Motor neuron (in vitro differentiated cells): ENCODE results near the gene SALL2. TPM values are rescaled to one million over a fixed set of nuclear protein-coding genes. Genes with fewer than 3 reads are reported as not detected.

Experiments
- ATAC-seq, 8 experiments: fragments of 200-7000 bp; cut with Tn5 transposase; replicated peaks in 6 of 8; 2 replicates each; pipeline ENCODE4 v1.8.0; 2021; ENCODE audit warnings: mild to moderate bottlenecking in 8 of 8, moderate library complexity in 8 of 8
- H3K27ac ChIP-seq, 2 donors: fragments of 250-450 bp; sonication (Bioruptor Pico); 2 replicates each; pipeline ENCODE4 v1.9.0; 2021; ENCODE audit warnings: antibody characterized with exemption in 2 of 2, mild to moderate bottlenecking in 2 of 2, moderate library complexity in 1 of 2
- H3K4me1 ChIP-seq, 2 donors: fragments of 250-450 bp; sonication (Bioruptor Pico); replicated peaks in 1 of 2; 2 replicates each; pipeline ENCODE4 v1.6.1; 2021; ENCODE audit warnings: antibody characterized with exemption in 2 of 2, mild to moderate bottlenecking in 2 of 2, moderate library complexity in 1 of 2
- H3K4me3 ChIP-seq, 5 donors: fragments of 250-450 bp; sonication (Bioruptor Pico); 2 replicates each; pipeline ENCODE4 v1.9.0; 2021; ENCODE audit warnings: antibody characterized with exemption in 5 of 5, mild to moderate bottlenecking in 5 of 5, moderate library complexity in 4 of 5
- WGBS, 10 experiments: fragments of 450-650 bp; shearing (Covaris generic); methylation state at CpG; one replicate each; pipeline ENCODE4 v1.0.0; 2022; 5-methylcytosine and 5-hydroxymethylcytosine counted together
- in situ Hi-C, 9 experiments: fragments of 400-800 bp; cut with MboI; loops; one replicate each; pipeline ENCODE4 v1.15.0; 2021; ENCODE audit warnings: low sequenced_read_pairs in 9 of 9, low pct_unique_long_range_greater_than_20kb in 2 of 9; ENCODE audit not compliant: unreplicated experiment in 9 of 9
- total RNA-seq, 8 experiments: library from RNA; unstranded; fragments of 300-600 nt; gene quantifications; 2 replicates each; pipeline versions ENCODE4 v1.2.3 to v1.2.4, GENCODE V29; 2022

The SALL2 gene
- total RNA-seq, 8 experiments from 2014 or later, result 0.66 to 92.5 (median 37.5) TPM

GRCh38 chr14:21501568-21501967, 24.6 kb downstream of the SALL2 start:
- WGBS, 10 experiments, result 82 to 100% (median 100%) methylated on average over 1 to 4 of the region's 5 CpGs; no CpG with 5 or more reads in 5 of the 10 experiments
- Histone ChIP-seq H3K4me1 (no peaks in the 10 kb centered on the region), H3K27ac (no peak overlapping the region), H3K4me3 (no peak overlapping the region)
- no peak for ATAC-seq
- in situ Hi-C loops, result loop anchor here in 1 of 9 experiments (10.0 kb wide), 1 partner anchor 53 kb away; no protein-coding TSS in a partner anchor

- no peaks in the 10 kb centered on the region for H3K4me1 ChIP-seq
- 43 to 82% (median 57%) methylated on average over 2 to 5 of the region's 5 CpGs for WGBS, 10 experiments
- no peak overlapping the region for H3K4me3 ChIP-seq
- H3K27ac ChIP-seq, result no peak overlapping the region
- in situ Hi-C loops, result no loop called here
- ATAC-seq, result peak in 7 of 8 experiments; percentile 36 to 92 (median 68)
These were observed 27.3 kb downstream of the SALL2 start for GRCh38 chr14:21498540-21499526.

- Histone ChIP-seq H3K4me3 (no peak overlapping the region), H3K4me1 (no peaks in the 10 kb centered on the region), H3K27ac (no peak overlapping the region)
- no peak for ATAC-seq
- 80 to 100% (median 93%) methylated on average over 1 to 2 of the region's 2 CpGs; no CpG with 5 or more reads in 3 of the 10 experiments for WGBS, 10 experiments
- in situ Hi-C loops, result no loop called here
These were observed 29.7 kb downstream of the SALL2 start for GRCh38 chr14:21496453-21496852.

GRCh38 chr14:21494902-21495762, 31.0 kb downstream of the SALL2 start:
- in situ Hi-C loops, result no loop called here
- WGBS, 10 experiments, result 86 to 100% (median 100%) methylated on average over 1 of the region's 2 CpGs; no CpG with 5 or more reads in 6 of the 10 experiments
- no peak overlapping the region for H3K27ac ChIP-seq
- H3K4me3 ChIP-seq, result no peak overlapping the region
- H3K4me1 ChIP-seq, result no peaks in the 10 kb centered on the region
- no peak for ATAC-seq

- no peak overlapping the region for H3K4me3 ChIP-seq
- in situ Hi-C loops, result no loop called here
- no peak for ATAC-seq
- H3K4me1 ChIP-seq, result no peaks in the 10 kb centered on the region
- 85 to 100% (median 100%) methylated on average over 1 of the region's 1 CpG; no CpG with 5 or more reads in 2 of the 10 experiments for whole genome bisulfite sequencing, 10 experiments
- H3K27ac ChIP-seq, result no peak overlapping the region
These were observed 39.5 kb downstream of the SALL2 start for GRCh38 chr14:21486640-21487087.

- 0% methylated on average over 1 to 12 of the region's 49 CpGs; no CpG with 5 or more reads in 5 of the 10 experiments for WGBS, 10 experiments
- peak; percentile 96 to 99 (median 99) for ATAC-seq
- in situ Hi-C loops, result no loop called here
- Histone ChIP-seq H3K4me3 (peak within 1 kb of the TSS; percentile 52 to 90 (median 64)), H3K4me1 (peaks cover 10 to 11% of the 10 kb centered on the region in 2 donors), H3K27ac (peak within 1 kb of the TSS; percentile 73 to 81)
These were observed 49.0 kb downstream of the SALL2 start, which contains the start of the genes RAB2B and TOX4 for GRCh38 chr14:21476925-21477681. Gene RAB2B, minus strand, starts transcription at chr14:21476959. Its CDS starts 87 bp downstream, at chr14:21476872. Gene TOX4, plus strand, starts transcription at chr14:21477195. Its CDS starts 84 bp downstream, at chr14:21477279.

- peak overlapping the region; percentile 52 to 90 (median 64) for H3K4me3 ChIP-seq
- peak overlapping the region; percentile 54 to 69 for H3K27ac ChIP-seq
- H3K4me1 ChIP-seq, result peaks cover 10 to 11% of the 10 kb centered on the region in 2 donors
- WGBS, 10 experiments, result 0% methylated on average over 1 to 4 of the region's 27 CpGs; no CpG with 5 or more reads in 5 of the 10 experiments
- peak; percentile 41 to 65 (median 50) for ATAC-seq
- in situ Hi-C loops, result no loop called here
These were observed 49.6 kb downstream of the SALL2 start for GRCh38 chr14:21476523-21476924.

- in situ Hi-C loops, result no loop called here
- Histone ChIP-seq H3K4me1 (peaks cover 10 to 11% of the 10 kb centered on the region in 2 donors), H3K4me3 (peak overlapping the region; percentile 52 to 90 (median 64)), H3K27ac (no peak overlapping the region)
- 6 to 63% (median 48%) methylated on average over 2 to 10 of the region's 10 CpGs for WGBS, 10 experiments
- ATAC-seq, result peak in 1 of 8 experiments; percentile 1
These were observed 50.2 kb downstream of the SALL2 start for GRCh38 chr14:21475767-21476522.

Other genes starting within 250 kb of the SALL2 start
- under 1 TPM in 6 of 8 experiments, not detected in 2; 0.33 to 0.92 (median 0.52) TPM for gene RPGRIP1, start 246.3 kb downstream of the SALL2 start, total RNA-seq
- 100 to 1,000 TPM in 3 of 8 experiments, 10 to 100 TPM in 5; 67.9 to 155 (median 81.9) TPM for gene SUPT16H, start 142.3 kb downstream of the SALL2 start, total RNA-seq
- 100 to 1,000 TPM in 2 of 8 experiments, 10 to 100 TPM in 6; 48.7 to 114 (median 81.1) TPM for gene CHD8, start 70.2 kb downstream of the SALL2 start, total RNA-seq
- 10 to 100 TPM; 23.8 to 61.2 (median 47.8) TPM for gene RAB2B, start 49.4 kb downstream of the SALL2 start, total RNA-seq
- 10 to 100 TPM; 25.1 to 59.3 (median 35.3) TPM for gene TOX4, start 49.2 kb downstream of the SALL2 start, total RNA-seq
- 10 to 100 TPM; 26.6 to 76.2 (median 49.8) TPM for gene METTL3, start 15.0 kb downstream of the SALL2 start, total RNA-seq
- under 1 TPM in 2 of 8 experiments, not detected in 6; 0.24 to 0.36 TPM for gene OR10G3, start 53.7 kb upstream of the SALL2 start, total RNA-seq
- gene OR10G2, start 108.6 kb upstream of the SALL2 start, total RNA-seq, result under 1 TPM in 2 of 8 experiments, not detected in 6; 0.18 to 0.33 TPM
- gene OR4E2, start 127.5 kb upstream of the SALL2 start, total RNA-seq, result under 1 TPM in 1 of 8 experiments, not detected in 7; 0.57 TPM
- under 1 TPM in 4 of 8 experiments, not detected in 4; 0.18 to 0.52 (median 0.31) TPM for gene OR4E1, start 147.5 kb upstream of the SALL2 start, total RNA-seq